PC-3 (cell line): Measurements from ENCODE around the gene OGFOD3.

ENCODE experiments used
- CTCF ChIP-seq: fragments of 300-600 bp; sonication (generic); conservative IDR thresholded peaks from 2 replicates; pipeline ENCODE4 v1.5.1; 2017; ENCODE audit warnings: antibody characterized with exemption, low read depth, mild to moderate bottlenecking, low read length
- EZH2 ChIP-seq: fragments of 300-600 bp; sonication (generic); IDR thresholded peaks from one replicate; pipeline ENCODE4 v1.6.1; 2017; ENCODE audit warnings: antibody characterized with exemption, mild to moderate bottlenecking, low read length; ENCODE audit not compliant: unreplicated experiment

DNA sequence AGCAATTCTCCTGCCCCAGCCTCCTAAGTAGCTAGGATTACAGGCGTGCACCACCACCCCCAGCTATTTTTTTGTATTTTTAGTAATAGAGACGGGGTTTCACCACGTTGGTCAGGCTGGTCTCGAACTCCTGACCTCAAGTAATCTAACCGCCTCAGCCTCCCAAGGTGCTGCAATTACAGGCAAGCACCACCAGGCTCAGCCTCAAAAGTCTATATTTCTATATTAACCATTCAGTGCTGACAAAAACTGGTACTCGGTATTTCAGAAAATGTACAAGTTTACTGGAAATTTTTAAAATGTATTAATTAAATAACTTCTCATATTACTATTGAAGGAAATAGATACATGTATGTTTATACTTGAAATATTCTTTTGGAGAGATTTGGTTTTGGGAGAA lies 1.6 kb downstream of the OGFOD3 start:
- no peak for TF ChIP-seq CTCF
- no peak for TF ChIP-seq EZH2
